Myocyte (in vitro differentiated cells): Measurements from ENCODE around the gene ANKRA2. TPM values are rescaled to one million over a fixed set of nuclear protein-coding genes. Genes with fewer than 3 reads are reported as not detected.
"Not testable (repeated sequence)": the region's sequence is repeated elsewhere in the genome, so short reads cannot be mapped to it uniquely, and the experiment has no call there.

ENCODE experiments used
- DNase-seq: peaks from one replicate; pipeline ENCODE4 v3.0.0-alpha.2; 2012; ENCODE audit warnings: low read depth
- total RNA-seq: library from RNA; depleted of rRNA; stranded (reverse); fragments of >200 nt; gene quantifications from 2 replicates; pipeline ENCODE4 v1.2.3, GENCODE V29; 2014

ANKRA2 gene
- total RNA-seq, 1 donor from 2014 or later, result 29.2 TPM

DNA sequence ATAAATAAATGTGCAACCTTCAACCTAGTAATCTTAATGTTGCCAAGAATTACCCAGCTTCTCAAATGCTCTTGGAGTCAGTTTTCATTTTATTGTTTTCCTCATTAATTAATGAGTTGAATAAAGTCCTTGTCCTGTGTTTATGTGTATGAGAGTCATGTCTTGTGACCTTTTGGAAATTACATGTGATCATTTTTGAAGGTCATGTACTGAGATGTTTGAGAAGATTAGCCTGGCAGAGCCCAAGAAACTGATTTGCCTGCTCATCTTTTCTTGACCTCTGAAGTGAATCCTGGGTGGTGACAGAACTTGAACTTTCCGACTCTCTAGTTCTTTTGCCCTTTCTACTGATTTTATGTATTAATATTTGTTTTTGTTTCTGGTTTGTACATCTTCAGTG is 15.4 kb downstream of the ANKRA2 start:
- DNase-seq, result no peak

GRCh38 chr5:73545403-73545779 is 20.0 kb downstream of the ANKRA2 start:
- DNase-seq, result no peak

DNA sequence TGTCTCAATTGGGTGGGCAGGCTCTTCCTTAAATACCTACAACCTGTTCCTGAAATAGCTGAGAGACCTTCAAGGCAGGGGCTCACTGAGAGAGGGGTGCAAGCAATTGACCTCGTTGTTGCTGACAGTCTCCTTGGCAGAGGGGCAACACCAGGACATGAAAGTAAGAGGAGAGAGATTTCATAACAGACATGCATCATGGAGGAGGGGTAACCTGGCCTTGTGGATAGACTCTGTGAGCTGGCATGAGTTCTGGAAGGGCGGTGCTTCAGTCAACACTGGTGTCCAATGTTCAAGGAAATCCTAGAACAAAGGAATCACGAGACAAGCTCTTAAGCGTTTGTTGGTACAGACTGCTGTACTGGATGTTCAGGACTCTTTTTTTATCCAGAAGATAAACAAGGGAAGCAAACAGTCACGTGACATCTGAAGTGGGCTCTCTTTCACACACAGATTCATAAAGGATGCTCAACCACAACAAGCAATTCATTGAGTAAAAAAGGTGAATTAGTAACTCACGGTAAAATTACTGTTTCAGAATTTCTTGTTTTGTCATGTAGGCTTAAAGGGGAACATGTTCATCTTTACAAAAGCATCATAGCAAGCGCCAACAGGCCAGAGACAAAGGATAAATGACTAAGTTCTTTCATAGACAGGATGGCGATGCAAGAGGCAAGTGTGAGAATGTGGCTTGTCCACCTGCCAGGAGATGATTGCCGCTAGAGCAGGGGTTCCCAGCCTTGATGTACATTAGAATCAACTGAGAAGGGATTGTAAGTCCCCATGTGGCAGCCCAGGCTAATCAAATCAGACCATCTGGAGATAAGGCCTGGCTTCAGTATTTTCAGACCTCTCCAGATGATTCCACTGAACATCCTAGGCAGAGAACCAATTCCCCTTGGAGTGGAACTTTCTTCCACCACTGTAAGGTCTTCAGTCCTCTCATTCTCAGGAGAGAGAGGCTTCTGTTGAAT is 20.7 kb downstream of the ANKRA2 start:
- no peak for DNase-seq

DNA sequence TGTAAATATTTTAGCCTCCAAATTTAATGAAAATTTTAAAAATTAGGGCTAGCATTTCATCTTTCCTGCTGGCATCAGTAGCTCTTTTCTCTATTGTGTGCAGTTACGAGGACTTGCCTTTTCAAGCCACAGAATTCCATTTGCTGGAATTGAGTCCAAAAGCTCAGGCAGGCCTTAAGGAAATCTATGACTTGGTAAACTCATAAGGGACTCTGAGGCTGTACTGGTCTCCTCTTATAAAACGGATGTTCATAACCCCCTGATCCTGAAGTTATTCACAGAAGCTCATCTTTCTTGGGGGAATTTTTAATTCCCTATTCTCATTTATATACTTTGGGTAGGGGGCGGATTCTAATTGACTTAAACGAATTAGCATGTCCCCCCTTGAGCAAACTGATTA is 23.4 kb downstream of the ANKRA2 start:
- no peak for DNase-seq

GRCh38 chr5:73540192-73540591 is 25.2 kb downstream of the ANKRA2 start:
- peak; percentile 56 for DNase-seq

DNA sequence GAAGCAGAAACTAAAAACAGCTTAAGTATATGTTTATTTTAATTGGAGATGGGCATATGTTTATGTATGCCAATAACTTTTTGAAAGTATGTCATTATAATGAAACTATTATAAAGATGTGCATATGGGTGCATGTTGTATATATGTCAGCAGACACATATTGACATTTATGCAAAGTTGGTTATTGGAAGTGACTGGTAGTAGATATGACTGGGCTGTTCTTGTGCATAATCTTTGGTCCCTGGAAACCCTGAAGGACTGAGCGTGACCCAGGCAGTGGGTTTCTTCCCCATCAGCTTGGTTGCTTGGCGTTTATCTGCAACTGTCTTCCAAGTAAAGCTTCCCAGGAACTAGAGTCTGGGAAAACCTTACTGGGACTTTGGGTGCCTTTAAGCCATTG is 25.7 kb downstream of the ANKRA2 start:
- no peak for DNase-seq

DNA sequence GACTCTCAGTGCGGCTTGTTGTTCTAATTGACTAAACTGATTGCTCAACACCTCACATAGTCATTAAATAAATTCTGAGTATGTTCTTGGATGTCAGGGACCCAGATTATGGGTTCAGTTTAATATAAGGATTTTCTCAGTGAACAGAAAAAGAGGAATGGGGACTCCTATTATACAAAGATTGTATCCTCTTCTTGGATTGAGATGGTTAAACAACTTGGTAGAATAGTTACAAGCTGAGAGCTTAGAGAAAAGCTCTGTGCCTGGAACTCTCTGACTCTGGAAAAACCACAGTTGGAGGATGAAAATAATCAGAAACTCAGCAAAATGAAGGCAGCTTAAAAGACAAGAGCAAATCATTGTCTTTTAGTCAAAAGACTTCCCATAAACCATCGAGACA is 30.5 kb downstream of the ANKRA2 start:
- DNase-seq, result no peak

DNA sequence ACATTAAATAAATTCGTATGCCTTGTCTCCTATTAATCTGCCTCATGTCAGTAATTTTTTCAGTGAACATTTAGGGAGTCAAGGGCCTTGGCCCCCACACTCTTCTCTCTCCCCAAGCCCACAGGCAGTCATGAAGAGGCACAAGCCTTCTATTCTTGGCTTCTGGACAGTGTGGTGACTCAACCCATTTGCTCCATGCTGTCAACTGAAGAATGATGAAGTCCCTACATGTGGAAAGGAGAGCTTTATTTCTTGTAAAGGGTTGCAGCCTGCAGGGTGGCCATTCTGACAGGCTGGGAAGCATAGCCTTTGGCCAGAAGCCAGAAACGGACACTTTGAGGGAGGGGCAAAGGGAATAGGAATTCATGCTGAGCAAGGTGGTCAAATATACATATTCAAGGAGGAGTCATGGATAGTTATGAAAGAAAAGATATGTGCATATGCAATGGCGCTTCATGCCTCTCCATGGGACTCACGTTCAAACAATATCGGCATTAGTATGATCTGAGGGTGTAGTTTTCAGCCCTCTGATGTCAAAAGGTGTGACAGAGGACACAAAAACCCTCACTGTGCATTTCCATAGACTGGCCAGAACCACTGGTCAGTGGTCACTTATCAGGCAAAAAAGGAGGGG is 31.3 kb downstream of the ANKRA2 start:
- DNase-seq, result peak; percentile 87

DNA sequence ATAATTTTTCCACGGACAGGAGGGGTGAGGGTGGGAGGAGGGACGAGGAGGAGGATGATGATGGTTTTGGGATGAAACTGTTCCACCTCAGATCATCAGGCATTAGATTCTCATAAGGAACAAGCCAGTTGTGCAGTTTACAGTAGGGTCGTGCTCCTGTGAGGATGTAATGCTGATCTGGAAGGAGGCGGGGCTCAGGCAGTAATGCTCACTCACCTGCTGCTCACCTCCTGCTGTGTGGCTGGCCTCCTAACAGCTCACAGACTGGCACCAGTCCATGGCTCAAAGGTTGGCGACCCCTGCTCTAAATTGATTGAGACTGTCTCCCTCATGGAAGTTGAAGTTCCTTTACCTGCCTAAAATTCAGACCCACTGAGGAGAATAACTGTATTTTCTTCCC is 33.2 kb downstream of the ANKRA2 start:
- DNase-seq, result no peak

- no peak for DNase-seq
Measured at GRCh38 chr5:73531356-73531755, 34.1 kb downstream of the ANKRA2 start.

- no peak for DNase-seq
Measured at GRCh38 chr5:73529081-73529480, 36.4 kb downstream of the ANKRA2 start.

- no peak for DNase-seq
Measured at GRCh38 chr5:73528248-73528647, 37.2 kb downstream of the ANKRA2 start.

DNA sequence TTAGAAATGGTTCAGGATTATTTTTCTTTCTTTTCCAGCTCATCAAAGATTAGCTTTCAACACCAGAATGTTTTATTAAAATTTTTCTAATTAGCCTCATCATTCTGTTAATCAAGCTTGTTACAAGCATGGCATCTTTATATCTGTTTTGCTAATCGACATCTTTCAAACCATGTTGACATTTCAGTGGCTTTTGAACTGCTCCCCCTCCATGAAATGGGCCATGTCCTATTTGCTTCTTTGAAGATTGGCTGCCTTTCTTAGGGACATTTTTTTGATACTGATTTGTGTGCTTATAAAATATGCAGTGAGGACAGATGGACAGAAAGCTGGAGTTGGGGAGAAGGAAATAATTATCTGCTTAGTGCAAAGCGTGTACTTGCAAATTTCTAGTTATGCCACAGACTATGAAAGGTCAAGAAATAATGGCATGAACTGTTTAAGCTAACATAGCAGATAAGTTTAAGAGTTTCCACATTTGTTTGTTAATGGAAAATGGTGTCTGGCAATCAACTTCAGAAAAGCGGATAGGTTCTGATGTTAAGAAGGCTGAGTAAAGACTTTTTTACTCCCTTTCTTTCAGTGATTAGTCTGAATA is 39.7 kb downstream of the ANKRA2 start:
- no peak for DNase-seq

- peak; percentile 47 for DNase-seq
Measured at GRCh38 chr5:73523861-73524260, 41.6 kb downstream of the ANKRA2 start.

DNA sequence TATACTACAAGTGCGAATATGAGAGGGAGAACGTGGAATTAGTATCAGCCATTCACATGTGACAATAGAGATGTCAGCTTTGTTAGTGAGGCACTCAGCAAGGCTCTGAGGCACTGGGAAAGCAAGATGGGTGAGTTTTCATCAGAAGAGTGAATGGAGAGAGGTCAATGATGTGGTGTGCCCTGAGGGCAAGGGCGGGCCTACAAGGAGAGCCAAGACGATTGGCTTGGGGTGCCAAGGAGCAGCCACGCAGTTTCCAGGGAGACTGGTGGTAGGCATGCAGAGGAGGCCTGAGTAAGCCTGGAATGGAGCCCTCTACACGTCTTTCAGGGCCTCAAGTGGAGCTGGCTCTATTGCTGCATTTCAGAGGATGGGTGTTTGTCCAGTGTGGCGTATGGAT is 42.5 kb downstream of the ANKRA2 start:
- DNase-seq, result no peak

DNA sequence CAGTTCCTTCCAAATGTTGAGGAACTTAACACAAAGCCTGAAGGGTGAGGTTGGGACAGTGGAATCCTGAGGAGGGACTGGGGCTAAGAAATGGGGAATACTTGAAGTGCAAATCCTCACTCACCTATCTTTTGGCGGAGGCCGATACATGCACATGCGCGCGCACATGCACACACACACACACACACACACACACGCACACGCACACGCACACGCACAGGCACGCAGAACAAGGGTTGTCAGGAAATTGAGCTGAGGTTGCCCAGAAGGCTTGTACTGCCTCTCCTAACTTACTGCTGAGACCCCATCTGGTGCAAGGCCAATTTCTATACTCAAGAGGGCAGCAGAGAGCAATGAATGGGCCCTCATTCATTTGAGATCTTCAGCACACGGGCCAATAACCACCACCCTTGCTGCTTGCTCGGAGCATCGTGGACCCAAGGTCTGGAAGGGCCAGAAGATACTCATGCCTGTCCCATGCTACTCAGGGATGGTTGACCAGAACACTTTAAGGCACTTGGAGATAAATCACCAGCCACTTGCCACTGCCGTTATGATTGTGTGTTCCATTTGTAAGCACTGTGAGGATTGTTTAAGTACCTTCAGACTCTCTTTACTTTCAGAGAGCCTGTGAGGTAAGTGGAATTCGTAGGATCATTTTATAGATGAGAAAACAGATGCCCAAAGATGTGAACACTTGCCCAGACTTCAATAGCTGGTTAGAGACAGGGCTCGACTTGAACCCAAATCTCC is 45.7 kb downstream of the ANKRA2 start:
- peak; percentile 89 for DNase-seq

GRCh38 chr5:73515232-73515631 is 50.2 kb downstream of the ANKRA2 start:
- peak; percentile 27 for DNase-seq

- DNase-seq, result no peak
Measured at GRCh38 chr5:73514418-73514817, 51.0 kb downstream of the ANKRA2 start.

GRCh38 chr5:73513996-73514395 is 51.4 kb downstream of the ANKRA2 start:
- no peak for DNase-seq

DNA sequence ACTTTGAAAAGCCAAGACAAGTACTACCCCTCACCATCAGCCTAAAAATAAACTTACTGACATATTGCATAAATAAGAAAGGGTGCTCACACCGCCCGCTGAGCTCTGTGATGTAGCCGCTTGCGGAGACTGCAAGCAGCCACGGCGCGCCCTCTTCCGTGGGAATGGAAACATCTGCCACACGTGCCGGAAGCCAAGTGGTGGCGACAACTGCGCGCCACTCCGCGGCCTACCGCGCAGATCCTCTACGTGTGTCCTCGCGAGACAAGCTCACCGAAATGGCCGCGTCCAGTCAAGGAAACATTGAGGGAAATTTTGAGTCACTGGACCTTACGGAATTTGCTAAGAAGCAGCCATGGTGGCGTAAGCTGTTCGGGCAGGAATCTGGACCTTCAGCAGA is 56.9 kb downstream of the ANKRA2 start:
- not testable (repeated sequence) for DNase-seq

GRCh38 chr5:73507062-73507461 is 58.4 kb downstream of the ANKRA2 start:
- no peak for DNase-seq
